Measurements from ENCODE around the gene GMEB2.
"Not testable (repeated sequence)": the region's sequence is repeated elsewhere in the genome, so short reads cannot be mapped to it uniquely, and the experiment has no call there.

Gene GMEB2

GRCh38 chr20:63626424-63627128 lies at the start of gene GMEB2:
GMEB2 (minus strand) TSS chr20:63627101; CDS start chr20:63619397, 7,704 bp downstream.
- peak in 52 of 56 donors; percentile 40 to 91 (median 82) for DNase-seq

GRCh38 chr20:63675681-63676368 lies 48.9 kb upstream of the GMEB2 start:
- peak in 1 of 56 donors; percentile 23 for DNase-seq

GRCh38 chr20:63673951-63674350 lies 47.0 kb upstream of the GMEB2 start:
- no peak for DNase-seq

GRCh38 chr20:63672666-63673065 lies 45.8 kb upstream of the GMEB2 start:
- DNase-seq: no peak

GRCh38 chr20:63671695-63672094 lies 44.8 kb upstream of the GMEB2 start:
- DNase-seq: not testable (repeated sequence)

GRCh38 chr20:63668351-63668750 lies 41.5 kb upstream of the GMEB2 start:
- no peak for DNase-seq

GRCh38 chr20:63667858-63668257 lies 41.0 kb upstream of the GMEB2 start:
- no peak for DNase-seq

GRCh38 chr20:63665708-63666107 lies 38.8 kb upstream of the GMEB2 start:
- no peak for DNase-seq

GRCh38 chr20:63664861-63665594 lies 38.1 kb upstream of the GMEB2 start:
- peak in 43 of 56 donors; percentile 20 to 88 (median 63) for DNase-seq

- DNase-seq: no peak
These were observed 37.4 kb upstream of the GMEB2 start for GRCh38 chr20:63664143-63664851.

- no peak for DNase-seq
These were observed 36.6 kb upstream of the GMEB2 start for GRCh38 chr20:63663332-63664066.

- no peak for DNase-seq
These were observed 35.9 kb upstream of the GMEB2 start for GRCh38 chr20:63662813-63663189.

GRCh38 chr20:63661959-63662812 lies 35.3 kb upstream of the GMEB2 start:
- no peak for DNase-seq

- no peak for DNase-seq
These were observed 34.2 kb upstream of the GMEB2 start for GRCh38 chr20:63661108-63661507.

- no peak for DNase-seq
These were observed 33.7 kb upstream of the GMEB2 start for GRCh38 chr20:63660622-63661021.

GRCh38 chr20:63660174-63660573 lies 33.3 kb upstream of the GMEB2 start:
- DNase-seq: not testable (repeated sequence)

- DNase-seq: no peak
These were observed 32.5 kb upstream of the GMEB2 start for GRCh38 chr20:63659370-63659769.

- peak in 10 of 56 donors; percentile 41 to 80 (median 61) for DNase-seq
These were observed 31.9 kb upstream of the GMEB2 start for GRCh38 chr20:63658749-63659187.

- peak in 55 of 56 donors; percentile 66 to 98 (median 94) for DNase-seq
These were observed 31.2 kb upstream of the GMEB2 start, which contains the start of gene RTEL1 for GRCh38 chr20:63657937-63658748. RTEL1 (plus strand) TSS chr20:63658312; CDS start chr20:63659403, 1,091 bp downstream.

All from nucleus accumbens (tissue), 56 donors.